Bone marrow (tissue), 2 donors: ENCODE data around the gene CACNA1H.
"Not testable (repeated sequence)": the region's sequence is repeated elsewhere in the genome, so short reads cannot be mapped to it uniquely, and the experiment has no call there.

Source experiments
- DNase-seq, 2 donors: peaks; one replicate each; lab custom pipeline; 2025; lab: John Stamatoyannopoulos, UW

Gene CACNA1H

DNA sequence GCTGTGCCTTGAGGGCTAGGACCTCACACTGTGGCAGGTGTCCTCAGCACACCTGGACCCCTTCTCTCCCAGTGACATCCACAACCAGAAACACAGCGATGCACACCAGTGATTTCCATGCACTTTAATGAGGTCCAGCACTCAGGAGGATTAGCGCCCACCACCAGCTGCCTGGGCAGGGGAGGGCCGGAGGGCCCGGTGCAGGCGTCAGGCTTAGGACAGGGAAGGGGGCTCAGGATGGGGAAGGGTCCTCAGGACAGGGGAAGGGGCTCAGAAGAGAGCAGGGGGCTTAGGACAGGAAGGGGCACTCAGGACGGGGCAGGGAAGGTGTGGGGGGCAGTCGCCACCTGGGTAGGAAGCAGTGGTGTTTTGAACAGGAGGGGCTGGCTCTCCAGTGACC is 75.3 kb downstream of the CACNA1H start:
- not testable (repeated sequence) for DNase-seq

DNA sequence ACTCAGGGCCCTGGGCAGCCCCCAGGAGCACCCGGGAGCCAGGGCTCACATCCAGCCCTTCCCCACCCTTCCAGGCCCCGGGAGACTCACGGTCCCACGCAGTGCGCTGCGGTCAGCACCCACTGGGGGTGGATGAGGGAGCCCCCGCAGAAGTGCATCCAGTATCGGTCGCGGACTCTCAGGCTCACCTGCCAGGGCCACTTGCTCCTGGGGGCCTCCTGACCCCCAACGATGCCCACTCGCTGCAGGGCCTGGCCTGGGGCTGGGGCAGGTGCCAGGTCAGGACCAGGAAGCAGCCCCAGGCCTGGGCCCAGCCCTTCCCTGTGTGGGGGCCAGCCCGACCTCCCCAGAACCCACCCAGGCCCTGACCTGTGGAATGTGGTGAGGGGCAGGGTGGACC is 76.6 kb downstream of the CACNA1H start:
- DNase-seq, result not testable (repeated sequence)

DNA sequence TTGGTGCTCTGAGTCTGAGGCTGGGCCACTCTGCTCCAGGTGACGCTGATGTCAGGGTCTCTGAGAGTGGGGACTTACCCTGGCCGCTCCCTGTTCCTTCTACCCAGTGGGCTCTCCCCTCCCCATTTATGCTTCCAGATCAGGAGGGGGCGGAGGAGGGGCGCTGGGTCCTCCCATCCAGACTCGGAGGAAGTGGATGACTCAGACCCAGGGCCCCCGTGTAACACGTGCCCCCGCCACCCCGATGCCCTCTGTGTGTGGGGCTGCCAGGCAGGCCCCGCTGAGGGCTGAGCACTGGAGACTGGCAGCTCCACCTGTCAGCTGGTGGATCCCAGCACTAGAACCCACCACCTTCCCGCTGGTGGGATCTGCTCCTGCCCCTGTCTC is 77.2 kb downstream of the CACNA1H start, which contains the start of gene TPSB2:
TPSB2 (minus strand) TSS at position 101 of the 387 bp plus-strand sequence. CDS start 233 bp downstream, outside the sequence.
- DNase-seq, result not testable (repeated sequence)

DNA sequence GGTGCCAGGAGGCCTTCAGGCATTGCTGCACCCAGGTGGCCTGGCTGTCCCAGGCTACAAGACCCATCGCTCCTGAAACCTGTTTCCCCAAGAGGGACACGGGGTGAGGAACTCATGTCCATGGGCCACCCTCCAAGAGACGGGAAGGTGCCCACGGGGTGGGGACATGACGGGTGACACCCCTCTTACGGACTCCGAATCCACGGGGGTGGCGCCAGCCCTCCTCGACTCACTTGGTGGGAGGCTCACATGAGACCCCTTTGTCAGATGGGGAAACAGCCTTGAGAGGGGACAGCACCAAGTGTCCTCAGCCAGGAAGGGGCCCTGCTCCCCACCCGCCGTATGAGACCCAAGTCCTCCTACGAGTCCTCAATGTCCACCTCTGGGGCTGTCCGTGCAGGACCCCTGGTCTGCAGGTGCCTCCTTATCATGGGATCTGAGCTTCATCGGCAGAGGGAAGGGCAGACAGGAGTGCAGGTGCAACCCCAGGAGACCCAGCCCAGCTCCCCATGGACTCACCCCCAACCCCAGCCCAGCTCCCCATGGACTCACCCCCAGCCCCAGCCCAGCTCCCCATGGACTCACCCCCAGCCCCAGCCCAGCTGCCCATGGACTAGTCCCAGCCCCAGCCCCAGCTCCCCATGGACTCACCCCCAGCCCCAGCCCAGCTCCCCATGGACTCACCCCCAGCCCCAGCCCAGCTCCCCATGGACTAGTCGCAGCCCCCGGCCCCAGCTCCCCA is 77.7 kb downstream of the CACNA1H start:
- DNase-seq, result not testable (repeated sequence)

DNA sequence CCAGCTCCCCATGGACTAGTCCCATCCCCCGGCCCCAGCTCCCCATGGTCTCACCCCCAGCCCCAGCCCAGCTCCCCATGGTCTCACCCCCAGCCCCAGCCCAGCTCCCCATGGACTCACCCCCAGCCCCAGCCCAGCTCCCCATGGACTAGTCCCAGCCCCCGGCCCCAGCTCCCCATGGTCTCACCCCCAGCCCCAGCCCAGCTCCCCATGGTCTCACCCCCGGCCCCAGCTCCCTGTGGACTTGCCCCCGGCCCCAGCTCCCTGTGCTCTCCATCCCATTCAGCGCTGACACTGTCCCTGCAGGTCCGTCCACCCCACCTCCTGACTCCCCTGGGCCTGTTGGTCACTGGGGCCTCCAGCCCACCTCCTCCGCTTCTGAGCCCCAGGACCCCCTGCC is 78.4 kb downstream of the CACNA1H start:
- DNase-seq, result not testable (repeated sequence)

DNA sequence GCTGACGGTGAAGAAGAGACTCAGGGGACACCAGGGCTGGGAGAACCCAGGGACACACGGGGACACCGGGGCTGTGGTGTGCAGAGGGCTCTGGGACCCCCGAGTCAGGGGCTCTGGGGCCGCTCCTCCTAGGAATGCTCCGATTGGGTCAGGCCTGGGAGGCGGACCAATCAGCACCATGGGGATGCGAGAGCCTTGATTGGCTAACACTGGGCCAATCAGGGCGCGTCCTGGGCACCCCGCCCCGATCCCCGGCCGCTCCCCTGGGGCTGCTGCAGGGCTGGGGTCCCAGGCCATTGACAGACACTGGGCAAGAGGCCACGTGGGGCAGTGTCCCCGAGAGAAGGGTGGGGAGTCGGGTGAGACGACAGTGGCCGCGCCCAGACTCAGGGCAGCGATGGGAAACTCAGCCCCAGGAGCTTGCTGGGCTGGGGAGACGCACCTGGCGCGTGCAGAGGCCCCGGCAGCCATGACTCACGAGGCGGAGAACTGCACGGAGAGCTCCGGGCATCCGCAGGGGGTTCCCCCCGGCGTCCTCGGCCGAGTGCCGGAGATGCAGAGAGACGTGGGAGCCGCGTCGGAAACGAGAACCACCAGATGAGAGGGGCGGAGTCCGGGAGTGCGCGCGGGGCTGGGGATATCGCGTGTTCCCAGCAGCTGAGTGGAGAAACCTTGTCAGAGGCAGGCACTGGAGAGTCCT is 79.3 kb downstream of the CACNA1H start:
- DNase-seq, result not testable (repeated sequence)

DNA sequence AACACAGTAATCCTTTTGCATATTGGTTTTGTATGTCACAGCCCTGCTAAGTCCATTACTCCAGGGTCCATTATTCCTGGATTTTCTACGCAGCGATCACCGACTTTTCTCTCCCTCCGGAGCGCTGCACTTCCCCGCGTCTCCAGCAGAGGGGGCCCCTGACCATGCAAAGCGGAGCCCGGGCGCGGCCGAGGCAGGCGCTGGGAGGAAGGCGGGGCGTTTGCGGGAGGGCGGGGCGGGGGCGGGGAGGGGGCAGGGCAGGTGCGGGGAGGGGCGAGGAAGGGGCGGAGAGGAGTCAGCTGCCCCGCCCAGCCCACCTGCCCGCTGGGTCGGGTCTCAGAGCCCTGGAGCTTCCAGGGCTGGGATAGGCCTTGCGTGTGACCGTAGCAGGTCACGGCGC is 83.8 kb downstream of the CACNA1H start:
- DNase-seq, result not testable (repeated sequence)

DNA sequence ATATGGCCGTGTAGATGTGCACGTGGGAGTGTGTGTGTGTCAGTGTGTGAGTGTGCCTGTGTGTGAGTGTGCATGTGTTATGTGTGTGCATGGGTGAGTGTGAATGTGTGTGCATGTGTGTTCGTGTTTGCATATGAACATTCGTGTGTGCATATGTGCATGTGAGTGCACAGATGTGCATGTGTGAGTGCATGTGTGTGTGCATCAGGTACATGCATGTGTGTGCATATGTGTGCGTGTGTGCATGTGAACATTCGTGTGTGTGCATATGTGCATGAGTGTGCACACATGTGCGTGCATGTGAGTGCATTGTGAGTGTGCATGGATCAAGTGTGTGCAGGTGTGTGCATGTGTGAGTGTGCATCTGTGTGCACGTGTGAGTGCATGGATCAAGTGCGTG is 85.1 kb downstream of the CACNA1H start:
- no peak for DNase-seq

DNA sequence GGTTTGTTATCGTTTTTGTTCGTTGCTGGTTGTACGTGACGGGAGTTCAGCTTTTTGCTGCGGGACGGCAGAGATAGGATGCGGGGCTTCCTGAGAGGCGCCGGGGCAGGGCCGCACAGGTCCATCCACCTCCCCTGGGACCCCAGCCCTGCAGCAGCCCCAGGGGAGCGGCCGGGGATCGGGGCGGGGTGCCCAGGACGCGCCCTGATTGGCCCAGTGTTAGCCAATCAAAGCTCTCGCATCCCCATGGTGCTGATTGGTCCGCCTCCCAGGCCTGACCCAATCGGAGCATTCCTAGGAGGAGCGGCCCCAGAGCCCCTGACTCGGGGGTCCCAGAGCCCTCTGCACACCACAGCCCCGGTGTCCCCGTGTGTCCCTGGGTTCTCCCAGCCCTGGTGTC is 86.0 kb downstream of the CACNA1H start:
- DNase-seq, result not testable (repeated sequence)

DNA sequence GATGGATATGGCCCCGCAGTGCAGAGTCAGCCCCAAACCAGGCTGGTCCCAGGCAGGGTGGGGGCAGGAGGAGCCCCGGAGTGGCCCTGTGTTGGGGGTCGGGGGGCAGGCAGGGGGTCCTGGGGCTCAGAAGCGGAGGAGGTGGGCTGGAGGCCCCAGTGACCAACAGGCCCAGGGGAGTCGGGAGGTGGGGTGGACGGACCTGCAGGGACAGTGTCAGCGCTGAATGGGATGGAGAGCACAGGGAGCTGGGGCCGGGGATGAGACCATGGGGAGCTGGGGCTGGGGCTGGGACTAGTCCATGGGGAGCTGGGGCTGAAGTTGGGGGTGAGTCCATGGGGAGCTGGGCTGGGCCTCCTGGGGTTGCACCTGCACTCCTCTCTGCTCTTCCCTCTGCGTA is 86.7 kb downstream of the CACNA1H start:
- DNase-seq, result not testable (repeated sequence)

DNA sequence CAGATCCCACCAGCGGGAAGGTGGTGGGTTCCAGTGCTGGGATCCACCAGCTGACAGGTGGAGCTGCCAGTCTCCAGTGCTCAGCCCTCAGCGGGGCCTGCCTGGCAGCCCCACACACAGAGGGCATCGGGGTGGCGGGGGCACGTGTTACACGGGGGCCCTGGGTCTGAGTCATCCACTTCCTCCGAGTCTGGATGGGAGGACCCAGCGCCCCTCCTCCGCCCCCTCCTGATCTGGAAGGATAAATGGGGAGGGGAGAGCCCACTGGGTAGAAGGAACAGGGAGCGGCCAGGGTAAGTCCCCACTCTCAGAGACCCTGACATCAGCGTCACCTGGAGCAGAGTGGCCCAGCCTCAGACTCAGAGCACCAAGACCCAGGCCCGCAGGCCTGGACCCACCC is 87.5 kb downstream of the CACNA1H start, which contains the start of gene TPSAB1:
TPSAB1 (plus strand) TSS at position 270 of the 400 bp plus-strand sequence. CDS start 234 bp downstream, outside the sequence.
- DNase-seq, result not testable (repeated sequence)

DNA sequence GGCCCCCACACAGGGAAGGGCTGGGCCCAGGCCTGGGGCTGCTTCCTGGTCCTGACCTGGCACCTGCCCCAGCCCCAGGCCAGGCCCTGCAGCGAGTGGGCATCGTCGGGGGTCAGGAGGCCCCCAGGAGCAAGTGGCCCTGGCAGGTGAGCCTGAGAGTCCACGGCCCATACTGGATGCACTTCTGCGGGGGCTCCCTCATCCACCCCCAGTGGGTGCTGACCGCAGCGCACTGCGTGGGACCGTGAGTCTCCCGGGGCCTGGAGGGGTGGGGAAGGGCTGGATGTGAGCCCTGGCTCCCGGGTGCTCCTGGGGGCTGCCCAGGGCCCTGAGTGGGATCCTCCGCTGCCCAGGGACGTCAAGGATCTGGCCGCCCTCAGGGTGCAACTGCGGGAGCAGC is 88.2 kb downstream of the CACNA1H start:
- DNase-seq, result not testable (repeated sequence)

DNA sequence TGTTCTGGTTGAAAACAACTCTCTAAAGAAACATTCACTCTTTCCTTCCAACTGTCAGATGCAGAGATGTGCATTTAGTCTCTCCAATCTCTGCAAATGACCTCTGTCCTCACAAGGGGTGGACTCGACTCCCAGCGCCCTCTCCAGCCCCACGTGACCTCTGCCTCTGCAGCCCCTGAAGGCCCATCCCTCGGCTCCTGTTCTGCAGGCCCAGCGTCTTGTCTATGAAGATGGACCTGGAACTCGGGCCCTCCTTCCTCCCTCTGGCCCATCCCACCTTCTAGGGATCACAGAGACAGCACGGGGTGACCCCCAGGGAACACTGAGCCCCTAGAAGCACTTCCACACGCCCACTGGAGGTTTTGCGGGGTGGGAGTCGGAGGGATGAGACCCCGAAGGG is 90.5 kb downstream of the CACNA1H start:
- DNase-seq, result not testable (repeated sequence)

DNA sequence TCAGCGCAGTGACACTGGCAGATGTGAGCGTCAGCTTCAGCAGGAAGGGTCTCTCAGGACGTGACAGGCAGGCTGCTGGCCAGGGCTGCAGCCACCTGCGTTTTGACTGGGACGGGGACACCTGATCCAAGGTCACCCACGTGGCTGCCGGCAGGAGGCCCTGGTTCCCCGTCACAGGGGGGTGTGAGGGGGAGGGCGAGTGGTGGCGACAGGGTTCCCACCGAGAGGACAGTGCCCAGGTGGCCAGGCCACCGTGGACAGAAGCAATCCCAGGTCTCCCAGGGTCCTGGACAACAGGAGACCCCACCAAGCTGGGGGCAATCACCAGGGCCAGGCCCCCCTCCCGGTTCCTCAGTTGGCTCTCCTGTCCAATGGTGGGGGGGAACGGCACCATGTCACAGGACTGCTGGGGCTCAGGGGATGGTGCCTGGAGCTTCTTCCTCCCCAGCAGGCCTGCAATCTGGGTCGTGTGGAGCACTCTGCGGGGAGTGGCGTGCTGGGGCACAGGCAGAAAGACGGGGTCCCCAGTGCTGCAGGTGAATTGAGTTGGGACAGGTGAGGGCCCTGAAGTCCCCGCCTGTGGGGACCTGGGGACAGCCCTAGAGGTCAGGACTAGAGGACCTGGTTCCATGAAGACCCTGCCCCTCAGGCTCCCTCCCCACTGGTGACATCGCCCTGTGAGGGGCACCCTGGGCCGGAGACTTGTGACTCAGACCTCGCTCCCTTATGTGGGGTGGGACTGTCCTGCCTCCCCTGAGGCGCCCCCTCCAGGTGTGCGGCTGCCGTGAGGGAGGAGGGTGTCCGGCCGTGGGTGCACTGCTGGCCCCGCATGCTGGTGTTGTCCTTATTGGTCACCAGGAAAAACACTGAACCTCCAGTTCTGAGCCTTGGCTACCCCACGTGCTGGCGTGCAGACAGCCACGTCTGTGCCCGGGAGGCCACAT is 91.3 kb downstream of the CACNA1H start:
- DNase-seq, result not testable (repeated sequence)

DNA sequence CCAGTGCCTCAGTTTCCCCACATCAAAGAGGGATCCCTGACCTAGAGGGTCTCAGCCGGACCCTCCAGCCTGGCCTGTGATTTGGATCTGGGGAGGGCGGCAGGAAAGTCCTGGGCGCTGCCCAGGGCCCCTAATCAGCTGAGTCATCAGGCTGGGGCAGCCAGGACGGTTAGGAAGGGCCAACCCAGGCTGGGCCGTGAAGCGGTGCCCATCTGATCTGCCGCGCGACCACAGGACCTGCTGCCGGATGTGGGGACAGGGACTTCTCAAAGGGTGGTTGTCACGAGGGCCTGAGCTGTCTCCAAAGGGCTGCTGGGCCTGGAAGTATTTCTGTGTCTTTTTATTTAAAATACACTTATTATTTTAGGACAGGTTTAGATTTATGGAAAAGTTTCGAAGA is 92.0 kb downstream of the CACNA1H start:
- no peak for DNase-seq

DNA sequence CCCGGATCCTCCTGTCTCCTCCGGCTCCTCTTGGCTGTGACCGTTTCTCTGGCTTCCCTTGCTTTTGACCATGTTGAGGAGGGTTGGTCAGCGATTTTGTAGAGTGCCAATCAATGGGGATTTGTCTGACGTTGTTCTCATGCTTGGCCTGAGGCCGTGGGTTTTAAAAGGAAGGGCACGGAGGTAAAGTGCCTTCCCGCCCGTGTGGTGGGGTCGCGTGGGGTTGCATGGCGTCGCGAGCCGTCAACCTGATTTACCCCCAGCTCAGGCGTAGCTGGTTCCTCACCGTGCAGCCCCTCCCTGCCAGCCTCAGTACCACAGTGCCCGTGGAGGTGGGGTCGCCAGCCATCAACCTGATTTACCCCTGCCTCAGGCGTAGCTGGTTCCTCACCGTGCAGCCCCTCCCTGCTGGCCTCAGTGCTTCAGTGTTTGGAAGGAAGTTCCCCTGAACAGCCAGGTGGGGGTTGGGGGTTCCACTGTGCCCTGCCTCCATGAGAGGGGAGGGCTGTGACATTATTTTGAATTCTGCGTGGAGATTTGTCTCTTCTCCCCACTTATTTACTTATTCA is 92.6 kb downstream of the CACNA1H start:
- DNase-seq, result no peak

DNA sequence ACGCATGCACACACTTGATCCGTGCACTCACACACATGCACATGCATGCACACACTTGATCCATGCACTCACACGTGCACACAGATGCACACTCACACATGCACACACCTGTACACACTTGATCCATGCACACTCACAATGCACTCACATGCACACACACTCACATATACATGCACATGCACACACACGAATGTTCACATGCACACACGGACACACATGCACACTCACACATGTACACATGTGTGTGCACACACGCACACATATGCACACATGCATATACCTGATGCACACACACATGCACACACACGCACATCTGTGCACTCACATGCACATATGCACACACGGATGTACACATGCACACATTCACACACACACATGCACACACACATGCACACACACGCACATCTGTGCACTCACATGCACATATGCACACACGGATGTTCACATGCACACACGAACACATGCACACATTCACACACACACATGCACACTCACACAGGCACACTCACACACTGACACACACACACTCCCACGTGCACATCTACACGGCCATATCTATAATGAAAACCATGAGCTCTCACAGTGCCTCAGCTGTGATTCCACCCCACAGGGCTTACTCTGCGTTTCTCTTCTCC is 95.1 kb downstream of the CACNA1H start:
- not testable (repeated sequence) for DNase-seq

DNA sequence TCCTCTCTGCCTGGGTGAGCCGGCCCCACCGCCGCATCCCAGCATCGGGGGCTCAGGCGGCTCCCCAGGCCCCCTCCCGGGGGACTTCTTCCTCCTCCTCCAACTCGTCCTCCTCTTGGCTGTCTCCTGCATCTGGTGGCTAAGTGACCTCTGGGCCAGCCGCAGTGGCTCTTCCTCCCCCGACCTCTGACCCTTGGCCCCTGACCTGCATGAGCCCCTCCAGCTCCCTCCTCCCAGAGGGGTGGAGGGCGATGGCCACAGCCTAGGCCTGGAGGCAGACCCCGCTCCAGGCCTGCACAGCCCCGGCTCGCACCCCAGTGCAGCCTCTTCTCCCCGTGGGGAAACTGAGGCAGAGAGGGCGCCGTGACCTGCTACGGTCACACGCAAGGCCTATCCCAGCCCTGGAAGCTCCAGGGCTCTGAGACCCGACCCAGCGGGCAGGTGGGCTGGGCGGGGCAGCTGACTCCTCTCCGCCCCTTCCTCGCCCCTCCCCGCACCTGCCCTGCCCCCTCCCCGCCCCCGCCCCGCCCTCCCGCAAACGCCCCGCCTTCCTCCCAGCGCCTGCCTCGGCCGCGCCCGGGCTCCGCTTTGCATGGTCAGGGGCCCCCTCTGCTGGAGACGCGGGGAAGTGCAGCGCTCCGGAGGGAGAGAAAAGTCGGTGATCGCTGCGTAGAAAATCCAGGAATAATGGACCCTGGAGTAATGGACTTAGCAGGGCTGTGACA is 96.3 kb downstream of the CACNA1H start:
- DNase-seq, result not testable (repeated sequence)

DNA sequence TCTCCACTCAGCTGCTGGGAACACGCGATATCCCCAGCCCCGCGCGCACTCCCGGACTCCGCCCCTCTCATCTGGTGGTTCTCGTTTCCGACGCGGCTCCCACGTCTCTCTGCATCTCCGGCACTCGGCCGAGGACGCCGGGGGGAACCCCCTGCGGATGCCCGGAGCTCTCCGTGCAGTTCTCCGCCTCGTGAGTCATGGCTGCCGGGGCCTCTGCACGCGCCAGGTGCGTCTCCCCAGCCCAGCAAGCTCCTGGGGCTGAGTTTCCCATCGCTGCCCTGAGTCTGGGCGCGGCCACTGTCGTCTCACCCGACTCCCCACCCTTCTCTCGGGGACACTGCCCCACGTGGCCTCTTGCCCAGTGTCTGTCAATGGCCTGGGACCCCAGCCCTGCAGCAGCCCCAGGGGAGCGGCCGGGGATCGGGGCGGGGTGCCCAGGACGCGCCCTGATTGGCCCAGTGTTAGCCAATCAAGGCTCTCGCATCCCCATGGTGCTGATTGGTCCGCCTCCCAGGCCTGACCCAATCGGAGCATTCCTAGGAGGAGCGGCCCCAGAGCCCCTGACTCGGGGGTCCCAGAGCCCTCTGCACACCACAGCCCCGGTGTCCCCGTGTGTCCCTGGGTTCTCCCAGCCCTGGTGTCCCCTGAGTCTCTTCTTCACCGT is 100.9 kb downstream of the CACNA1H start:
- not testable (repeated sequence) for DNase-seq

DNA sequence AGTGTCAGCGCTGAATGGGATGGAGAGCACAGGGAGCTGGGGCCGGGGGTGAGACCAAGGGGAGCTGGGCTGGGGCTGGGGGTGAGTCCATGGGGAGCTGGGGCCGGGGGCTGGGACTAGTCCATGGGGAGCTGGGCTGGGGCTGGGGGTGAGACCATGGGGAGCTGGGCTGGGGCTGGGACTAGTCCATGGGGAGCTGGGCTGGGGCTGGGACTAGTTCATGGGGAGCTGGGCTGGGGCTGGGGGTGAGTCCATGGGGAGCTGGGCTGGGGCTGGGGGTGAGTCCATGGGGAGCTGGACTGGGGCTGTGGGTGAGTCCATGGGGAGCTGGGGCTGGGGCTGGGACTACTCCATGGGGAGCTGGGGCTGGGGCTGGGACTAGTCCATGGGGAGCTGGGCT is 101.9 kb downstream of the CACNA1H start:
- not testable (repeated sequence) for DNase-seq
